MG63 (cell line): ENCODE data around the gene CALML3. TPM values are rescaled to one million over a fixed set of nuclear protein-coding genes. Genes with fewer than 3 reads are reported as not detected.

Source experiments
- DNase-seq: peaks from one replicate; pipeline ENCODE4 v3.0.0-alpha.2; 2020
- H3K27me3 ChIP-seq: fragments of 250-450 bp; sonication (Bioruptor Pico); 2 replicates; pipeline ENCODE4 v1.5.1; 2020; ENCODE audit warnings: mild to moderate bottlenecking, moderate library complexity
- H3K36me3 ChIP-seq: fragments of 250-450 bp; sonication (Bioruptor Pico); 2 replicates; pipeline ENCODE4 v1.5.1; 2020; ENCODE audit warnings: mild to moderate bottlenecking, moderate library complexity
- H3K4me3 ChIP-seq: fragments of 250-450 bp; sonication (Bioruptor Pico); 2 replicates; pipeline ENCODE4 v1.5.1; 2020; ENCODE audit warnings: mild to moderate bottlenecking, moderate library complexity
- H3K9me3 ChIP-seq: fragments of 250-450 bp; sonication (Bioruptor Pico); 2 replicates; pipeline ENCODE4 v1.5.1; 2020; ENCODE audit warnings: mild to moderate bottlenecking, moderate library complexity
- total RNA-seq: library from RNA; depleted of rRNA; stranded (reverse); fragments of >200 nt; shearing (Covaris generic); gene quantifications from 2 replicates; pipeline ENCODE4 v1.2.3, GENCODE V29; 2014; ENCODE audit warnings: low replicate concordance

Gene CALML3
- total RNA-seq, 1 experiment from 2014 or later, result not detected

DNA sequence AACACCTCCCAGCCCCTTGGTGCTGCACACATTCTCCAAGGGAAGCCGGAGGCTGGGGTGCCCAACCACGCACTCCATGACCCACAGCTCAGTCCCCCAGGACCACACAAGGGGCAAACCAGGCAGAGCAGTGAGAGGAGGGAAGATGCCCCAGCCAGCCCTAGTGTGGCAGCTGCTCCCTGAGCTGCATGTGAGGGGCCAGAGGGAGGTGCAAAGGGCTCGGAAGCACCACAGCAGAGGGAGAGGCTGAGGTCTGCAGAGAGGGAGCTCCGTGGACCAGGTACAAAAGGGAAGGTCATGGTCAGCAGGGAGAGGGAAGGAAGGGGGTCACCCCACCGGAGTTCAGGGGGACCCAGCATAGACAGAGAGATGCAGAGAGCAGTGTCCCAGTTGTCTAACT lies 23.9 kb upstream of the CALML3 start:
- DNase-seq, result no peak
- Histone ChIP-seq H3K9me3 (no peaks in the 10 kb centered on the region), H3K27me3 (no peaks in the 10 kb centered on the region)

GRCh38 chr10:5502061-5502521 lies 22.7 kb upstream of the CALML3 start:
- DNase-seq, result no peak
- no peaks in the 10 kb centered on the region for H3K9me3 ChIP-seq
- no peaks in the 10 kb centered on the region for H3K27me3 ChIP-seq
- H3K4me3 ChIP-seq, result no peak overlapping the region
- no peaks in the 10 kb centered on the region for H3K36me3 ChIP-seq

More for the DNA sequence above, 23.9 kb upstream of the CALML3 start:
- no peak overlapping the region for H3K4me3 ChIP-seq
- no peaks in the 10 kb centered on the region for H3K36me3 ChIP-seq

- Histone ChIP-seq H3K9me3 (no peaks in the 10 kb centered on the region), H3K4me3 (no peak overlapping the region), H3K27me3 (no peaks in the 10 kb centered on the region), H3K36me3 (no peaks in the 10 kb centered on the region)
- no peak for DNase-seq
Measured at GRCh38 chr10:5502571-5503476, 21.9 kb upstream of the CALML3 start.

- H3K4me3 ChIP-seq, result no peak overlapping the region
- H3K27me3 ChIP-seq, result no peaks in the 10 kb centered on the region
- DNase-seq, result no peak
- H3K9me3 ChIP-seq, result no peaks in the 10 kb centered on the region
- no peaks in the 10 kb centered on the region for H3K36me3 ChIP-seq
Measured at GRCh38 chr10:5503477-5503835, 21.3 kb upstream of the CALML3 start.

- Histone ChIP-seq H3K4me3 (no peak overlapping the region), H3K9me3 (no peaks in the 10 kb centered on the region), H3K27me3 (no peaks in the 10 kb centered on the region), H3K36me3 (no peaks in the 10 kb centered on the region)
- no peak for DNase-seq
Measured at GRCh38 chr10:5504146-5505072, 20.4 kb upstream of the CALML3 start.

DNA sequence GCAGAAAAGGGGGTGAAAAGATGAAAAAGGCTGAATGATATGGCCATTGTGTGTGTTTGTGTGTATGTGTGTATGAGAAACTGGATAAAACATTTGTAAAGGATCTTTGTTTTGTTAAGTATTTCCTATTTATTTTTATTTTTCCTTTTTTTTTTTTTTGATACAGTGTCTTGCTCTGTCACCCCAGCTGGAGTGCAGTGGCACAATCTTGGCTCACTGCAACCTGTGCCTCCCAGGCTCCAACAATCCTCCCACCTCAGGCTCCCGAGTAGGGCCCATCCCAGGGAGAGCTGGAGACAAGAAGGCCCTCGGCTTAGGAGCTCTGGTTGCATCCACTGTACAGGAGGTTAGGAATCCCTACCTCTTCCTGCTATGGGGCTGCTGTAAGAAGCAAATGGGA lies 18.5 kb upstream of the CALML3 start:
- DNase-seq, result no peak
- Histone ChIP-seq H3K27me3 (no peaks in the 10 kb centered on the region), H3K4me3 (no peak overlapping the region), H3K36me3 (no peaks in the 10 kb centered on the region), H3K9me3 (no peaks in the 10 kb centered on the region)

- DNase-seq, result no peak
- Histone ChIP-seq H3K27me3 (no peaks in the 10 kb centered on the region), H3K9me3 (no peaks in the 10 kb centered on the region), H3K4me3 (no peak overlapping the region), H3K36me3 (no peaks in the 10 kb centered on the region)
Measured at GRCh38 chr10:5506751-5507648, 17.8 kb upstream of the CALML3 start.

- no peak for DNase-seq
- Histone ChIP-seq H3K9me3 (no peaks in the 10 kb centered on the region), H3K4me3 (no peak overlapping the region), H3K27me3 (no peaks in the 10 kb centered on the region), H3K36me3 (no peaks in the 10 kb centered on the region)
Measured at GRCh38 chr10:5507649-5508131, 17.1 kb upstream of the CALML3 start.

DNA sequence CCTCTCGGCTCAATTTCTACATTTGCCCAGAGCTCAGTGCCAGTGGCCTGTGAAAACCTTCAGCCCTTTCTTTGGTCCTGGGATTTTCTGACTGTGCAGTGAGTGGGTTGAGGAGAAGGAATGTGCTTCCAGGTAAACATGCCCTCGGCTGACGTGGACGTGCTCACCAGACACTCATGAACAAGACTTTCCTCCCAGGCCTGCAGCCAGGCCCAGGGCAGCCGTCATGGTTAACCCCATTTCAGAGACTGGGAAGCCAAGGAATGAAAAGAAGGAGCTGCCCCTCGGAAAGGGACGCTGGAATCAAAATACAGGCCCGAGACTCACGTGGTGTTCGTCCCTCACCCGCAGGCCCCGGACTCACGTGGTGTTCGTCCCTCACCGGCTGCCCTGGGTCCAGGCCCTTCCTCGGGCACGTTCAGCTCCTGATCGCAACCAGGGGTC lies 16.6 kb upstream of the CALML3 start:
- Histone ChIP-seq H3K27me3 (no peaks in the 10 kb centered on the region), H3K4me3 (no peak overlapping the region), H3K9me3 (no peaks in the 10 kb centered on the region), H3K36me3 (no peaks in the 10 kb centered on the region)
- no peak for DNase-seq

GRCh38 chr10:5508786-5509185 lies 16.0 kb upstream of the CALML3 start:
- Histone ChIP-seq H3K4me3 (no peak overlapping the region), H3K9me3 (no peaks in the 10 kb centered on the region), H3K36me3 (no peaks in the 10 kb centered on the region), H3K27me3 (no peaks in the 10 kb centered on the region)
- DNase-seq, result no peak

GRCh38 chr10:5509236-5509635 lies 15.5 kb upstream of the CALML3 start:
- Histone ChIP-seq H3K27me3 (no peaks in the 10 kb centered on the region), H3K36me3 (no peaks in the 10 kb centered on the region), H3K9me3 (no peaks in the 10 kb centered on the region), H3K4me3 (no peak overlapping the region)
- no peak for DNase-seq

- H3K27me3 ChIP-seq, result no peaks in the 10 kb centered on the region
- H3K9me3 ChIP-seq, result no peaks in the 10 kb centered on the region
- H3K36me3 ChIP-seq, result no peaks in the 10 kb centered on the region
- no peak for DNase-seq
- no peak overlapping the region for H3K4me3 ChIP-seq
Measured at GRCh38 chr10:5509691-5510090, 15.1 kb upstream of the CALML3 start.

GRCh38 chr10:5510281-5511072 lies 14.3 kb upstream of the CALML3 start:
- no peaks in the 10 kb centered on the region for H3K27me3 ChIP-seq
- no peak for DNase-seq
- no peak overlapping the region for H3K4me3 ChIP-seq
- H3K36me3 ChIP-seq, result no peaks in the 10 kb centered on the region
- no peaks in the 10 kb centered on the region for H3K9me3 ChIP-seq

DNA sequence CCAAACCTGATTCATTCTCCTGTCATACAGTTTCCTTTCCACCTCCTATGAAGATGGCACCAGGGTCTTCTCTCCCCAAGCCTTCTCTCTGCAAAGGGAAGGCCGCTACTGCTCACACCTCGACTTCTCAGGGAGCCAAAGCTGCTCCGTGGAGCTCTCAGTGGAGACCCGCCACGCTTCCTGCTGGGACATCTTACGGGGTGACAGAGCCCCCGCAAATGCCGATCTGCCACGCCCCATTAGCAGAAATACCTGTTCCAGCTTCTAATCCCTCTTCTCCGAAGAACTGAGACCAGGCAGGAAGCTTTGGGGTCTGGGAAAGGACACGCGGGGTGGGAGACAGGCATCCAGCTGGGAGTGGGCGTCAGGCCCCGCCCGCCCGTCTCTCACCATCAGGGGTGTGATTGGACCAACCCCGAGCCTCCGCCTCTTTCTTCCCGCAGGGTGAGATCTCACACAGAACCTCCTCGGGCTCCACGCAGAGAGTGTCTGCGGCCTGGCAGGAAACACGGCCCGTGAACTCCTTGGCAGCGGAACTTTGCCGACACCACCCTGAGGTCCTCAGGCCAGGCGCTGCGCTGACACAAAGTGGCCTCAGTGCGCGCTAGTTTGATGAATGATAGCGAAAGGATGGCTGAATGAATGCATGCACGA lies 13.4 kb upstream of the CALML3 start:
- no peaks in the 10 kb centered on the region for H3K9me3 ChIP-seq
- no peaks in the 10 kb centered on the region for H3K36me3 ChIP-seq
- no peaks in the 10 kb centered on the region for H3K27me3 ChIP-seq
- no peak overlapping the region for H3K4me3 ChIP-seq
- DNase-seq, result no peak

DNA sequence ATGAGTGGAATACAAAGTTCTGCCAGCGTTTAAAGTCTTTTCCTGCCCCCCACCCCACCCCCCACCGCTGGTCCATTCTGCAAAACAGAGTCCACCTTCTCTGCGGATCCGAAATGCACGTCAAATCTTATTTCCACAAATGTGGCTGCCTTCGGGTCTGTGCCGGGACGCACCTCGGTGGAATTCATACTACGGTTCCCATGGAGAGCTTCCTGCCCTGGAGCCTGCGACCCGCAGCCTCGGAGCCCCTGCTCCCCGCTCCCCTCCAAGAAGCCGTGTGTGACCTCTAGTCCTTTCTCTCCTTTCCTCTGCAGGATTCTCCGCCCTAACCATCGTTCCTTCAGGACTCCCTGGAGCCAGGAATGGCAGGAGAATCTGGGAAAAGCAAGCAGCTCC lies 12.9 kb upstream of the CALML3 start:
- H3K36me3 ChIP-seq, result no peaks in the 10 kb centered on the region
- no peak for DNase-seq
- H3K27me3 ChIP-seq, result no peaks in the 10 kb centered on the region
- no peak overlapping the region for H3K4me3 ChIP-seq
- no peaks in the 10 kb centered on the region for H3K9me3 ChIP-seq
